HG02852 (cell line): ENCODE results near the gene ACTG1.

Experiments
- ATAC-seq: cut with Tn5 transposase; IDR thresholded peaks from one replicate; pipeline ENCODE4 v1.9.1; 2021; ENCODE audit warnings: mild to moderate bottlenecking, moderate library complexity; ENCODE audit not compliant: unreplicated experiment

The ACTG1 gene

DNA sequence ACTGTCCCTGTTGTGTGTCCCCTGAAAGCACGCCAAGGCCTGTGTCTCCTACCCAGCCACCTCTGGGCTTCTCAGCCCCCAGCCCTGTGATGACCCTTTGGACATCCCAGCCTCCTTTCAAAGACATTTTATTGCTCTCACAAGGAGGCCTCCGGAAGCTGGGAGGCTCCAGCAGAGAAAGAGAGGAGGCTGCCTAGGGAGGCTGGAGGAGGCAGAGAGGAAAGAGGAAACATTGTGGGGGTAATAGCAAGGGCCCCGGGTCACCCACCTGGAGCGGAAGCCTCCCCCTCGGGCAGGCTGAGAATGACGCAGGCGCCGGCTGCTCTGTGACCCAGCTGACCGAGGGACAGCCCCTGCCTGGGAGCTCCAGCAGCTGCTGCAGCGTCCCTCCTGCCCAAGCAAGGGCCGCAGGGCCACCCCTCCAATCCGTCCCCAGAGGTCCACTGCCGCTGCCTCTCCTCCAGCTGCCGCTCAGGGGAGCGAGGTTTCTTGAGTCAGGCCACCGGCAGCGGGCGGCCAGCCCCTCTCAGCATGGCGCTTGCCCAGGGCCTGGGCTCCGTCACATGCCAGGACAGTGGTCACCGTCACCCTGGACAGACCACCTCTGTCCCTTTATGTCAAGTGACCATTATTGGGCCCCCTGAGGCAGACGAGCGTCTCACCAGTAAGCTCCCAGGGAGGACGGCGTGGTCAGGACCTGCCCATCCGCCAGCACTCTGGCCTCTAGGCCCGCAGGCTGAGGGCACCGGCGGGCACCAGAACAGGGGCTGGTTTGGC is 29.3 kb downstream of the ACTG1 start:
- ATAC-seq = no peak

DNA sequence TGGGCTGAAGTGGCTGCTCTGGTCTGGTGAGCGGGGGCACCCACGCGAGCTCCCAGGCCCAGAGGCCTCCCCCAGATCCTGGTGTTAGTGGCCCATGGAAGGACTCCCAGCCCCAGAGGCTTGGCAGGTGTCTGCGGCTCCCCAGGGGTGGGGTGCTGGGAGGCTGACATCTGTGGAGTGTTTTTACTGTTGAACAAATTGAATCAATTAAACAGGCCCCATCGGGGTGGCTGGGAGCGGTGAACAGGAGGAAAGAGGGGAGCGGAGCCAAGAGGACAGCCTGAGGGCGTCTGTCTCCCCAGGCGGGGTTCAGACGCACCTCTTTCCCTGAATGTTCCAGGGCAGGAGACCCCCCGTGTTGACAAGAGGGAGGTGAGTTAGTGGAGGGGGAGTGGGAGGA is 29.9 kb downstream of the ACTG1 start:
- ATAC-seq = no peak

- no peak for ATAC-seq
These were observed 30.6 kb downstream of the ACTG1 start for GRCh38 chr17:81481815-81482505.

DNA sequence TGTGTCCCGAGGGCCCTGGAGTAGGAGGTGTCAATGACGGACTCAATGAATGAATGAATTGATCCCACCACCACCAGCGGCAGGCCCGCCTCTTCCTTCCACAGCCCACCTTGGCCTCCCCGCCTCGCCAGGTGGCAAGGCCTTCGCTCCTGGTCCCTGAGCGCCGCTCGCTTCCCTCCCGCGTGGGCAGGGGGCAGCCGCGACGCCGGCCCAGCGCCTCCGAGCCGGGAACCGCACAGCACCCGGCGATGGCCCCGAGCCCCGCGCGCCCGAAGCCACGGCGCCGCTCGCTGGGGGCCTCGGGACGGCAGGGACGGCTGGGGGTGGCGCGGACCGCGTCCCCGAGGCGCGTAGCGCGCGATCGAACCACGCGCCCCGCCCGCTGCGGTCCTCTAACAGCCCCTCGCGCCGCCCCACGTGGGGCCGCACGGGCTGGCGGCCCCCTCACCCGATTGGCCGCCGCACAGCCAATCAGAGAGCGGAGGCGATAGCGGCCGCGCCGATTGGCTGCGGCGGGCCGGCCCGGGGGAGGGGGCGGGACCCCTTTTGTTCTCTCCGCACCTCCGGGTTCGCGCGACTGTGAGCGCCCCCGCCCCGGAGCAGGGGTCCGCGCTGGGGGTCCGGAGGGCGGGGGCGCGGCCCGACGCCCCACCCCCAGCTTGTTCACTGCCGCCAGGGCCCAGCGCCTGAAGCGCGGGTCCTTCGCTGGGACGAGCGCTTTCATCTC is 31.4 kb downstream of the ACTG1 start:
- no peak for ATAC-seq

DNA sequence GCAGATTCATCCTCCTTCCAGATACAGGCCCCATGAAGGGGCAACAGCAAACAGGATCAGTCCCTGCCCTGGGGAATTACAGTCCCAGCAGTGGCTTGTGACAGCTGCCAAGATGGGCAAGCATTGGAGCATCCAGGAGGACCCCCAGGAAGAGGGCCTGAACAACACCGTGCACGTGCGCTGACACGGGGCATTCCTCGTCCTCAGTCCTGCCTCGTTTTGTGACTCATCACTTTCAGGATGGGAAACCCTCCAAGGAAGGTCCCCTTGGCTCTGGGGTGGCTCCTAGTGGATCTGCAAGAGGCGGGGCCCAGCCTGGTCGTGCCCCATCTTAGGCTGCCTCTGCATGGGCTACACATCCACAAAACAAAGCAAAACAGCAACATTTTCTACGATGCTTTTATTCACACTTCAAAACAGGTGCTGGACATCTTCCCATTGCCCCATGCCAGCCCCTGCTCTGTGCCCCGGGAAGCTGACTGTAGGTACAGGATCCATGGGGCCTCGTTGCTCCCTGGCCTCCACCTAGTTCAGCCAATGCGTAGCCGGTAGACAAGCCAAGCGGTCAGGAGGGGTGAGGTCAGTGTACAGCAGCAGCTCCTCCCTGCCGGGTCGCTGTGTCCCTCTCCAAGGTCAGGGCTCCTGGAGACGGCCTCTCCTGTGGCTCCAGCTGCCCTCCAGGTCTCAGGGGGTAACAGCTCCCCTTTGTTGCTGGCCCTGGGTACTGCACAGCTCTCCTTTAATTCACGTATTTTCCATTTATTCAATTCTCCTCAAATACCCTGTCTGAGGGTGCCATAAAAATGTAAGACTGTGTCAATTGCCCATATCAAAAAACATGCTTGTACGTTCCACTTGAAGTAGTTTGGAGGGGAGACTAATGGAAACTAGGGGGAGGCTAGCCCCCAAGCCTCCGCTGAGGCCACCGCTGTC is 32.2 kb downstream of the ACTG1 start:
- ATAC-seq = no peak

GRCh38 chr17:81479175-81480071 is 33.2 kb downstream of the ACTG1 start:
- ATAC-seq = no peak

- ATAC-seq = no peak
These were observed 34.5 kb downstream of the ACTG1 start for GRCh38 chr17:81478119-81478518.

- ATAC-seq = no peak
These were observed 35.4 kb downstream of the ACTG1 start for GRCh38 chr17:81477173-81477572.

DNA sequence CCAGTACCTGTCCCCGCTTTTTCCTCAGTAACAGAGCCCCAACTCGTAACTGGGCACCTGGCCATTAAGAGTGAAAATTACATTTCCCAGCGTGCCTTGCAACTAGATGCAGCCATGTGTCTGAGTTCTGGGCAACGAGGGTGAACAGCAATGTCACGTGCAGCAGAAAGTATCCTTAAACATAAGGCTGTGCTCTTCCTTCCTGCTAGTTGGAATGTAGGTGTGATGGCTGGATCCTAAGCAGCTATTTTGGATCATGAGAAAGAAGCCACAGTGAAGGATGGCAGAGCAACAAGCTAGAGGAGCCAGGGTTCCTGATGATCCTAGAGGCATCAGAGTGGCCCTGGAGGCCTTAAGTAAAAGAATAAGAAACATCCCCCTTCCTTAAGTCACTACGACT is 36.0 kb downstream of the ACTG1 start:
- no peak for ATAC-seq

DNA sequence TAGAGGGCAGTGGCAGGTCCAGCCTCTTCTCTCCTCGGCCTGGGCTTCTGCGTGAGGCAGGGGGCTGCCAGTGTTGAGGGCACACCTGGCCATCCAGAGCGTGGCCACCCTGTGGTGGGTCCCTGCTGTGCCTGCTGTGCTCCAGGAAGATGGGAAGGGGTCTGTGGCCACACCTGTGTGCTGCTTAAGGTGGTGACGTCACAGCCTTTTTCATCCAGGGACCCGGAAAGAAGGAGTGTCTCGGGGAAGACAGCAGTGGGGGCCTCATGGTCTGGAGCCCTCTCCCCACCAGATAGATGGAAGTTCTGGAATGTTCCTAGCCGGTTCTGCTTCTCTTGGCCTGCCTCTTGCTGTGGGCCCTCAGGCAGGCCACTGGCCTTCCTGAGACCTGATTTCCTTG is 36.5 kb downstream of the ACTG1 start:
- ATAC-seq = no peak

- ATAC-seq = no peak
These were observed 37.6 kb downstream of the ACTG1 start for GRCh38 chr17:81474958-81475357.

DNA sequence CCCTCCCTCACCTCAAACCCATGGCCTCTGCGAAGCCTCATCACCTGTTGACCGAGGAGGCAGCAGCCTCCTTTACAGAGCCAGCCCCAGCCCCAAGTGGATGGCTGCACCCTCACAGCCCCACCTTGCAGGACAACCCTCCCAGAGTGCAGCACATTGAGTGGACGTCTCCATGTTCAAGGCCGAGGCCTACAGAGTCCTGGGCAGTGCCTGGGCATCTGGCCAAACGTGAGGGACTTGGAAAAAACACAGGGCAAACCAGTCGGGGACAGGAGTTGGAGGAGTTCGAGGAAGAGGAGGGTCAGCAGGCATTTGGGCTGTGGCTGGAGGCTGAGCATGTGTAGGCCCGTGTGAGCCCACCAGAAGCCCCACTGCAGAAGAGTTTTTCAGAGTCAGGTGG is 39.6 kb downstream of the ACTG1 start:
- ATAC-seq = no peak

GRCh38 chr17:81471818-81472456 is 40.7 kb downstream of the ACTG1 start:
- no peak for ATAC-seq

DNA sequence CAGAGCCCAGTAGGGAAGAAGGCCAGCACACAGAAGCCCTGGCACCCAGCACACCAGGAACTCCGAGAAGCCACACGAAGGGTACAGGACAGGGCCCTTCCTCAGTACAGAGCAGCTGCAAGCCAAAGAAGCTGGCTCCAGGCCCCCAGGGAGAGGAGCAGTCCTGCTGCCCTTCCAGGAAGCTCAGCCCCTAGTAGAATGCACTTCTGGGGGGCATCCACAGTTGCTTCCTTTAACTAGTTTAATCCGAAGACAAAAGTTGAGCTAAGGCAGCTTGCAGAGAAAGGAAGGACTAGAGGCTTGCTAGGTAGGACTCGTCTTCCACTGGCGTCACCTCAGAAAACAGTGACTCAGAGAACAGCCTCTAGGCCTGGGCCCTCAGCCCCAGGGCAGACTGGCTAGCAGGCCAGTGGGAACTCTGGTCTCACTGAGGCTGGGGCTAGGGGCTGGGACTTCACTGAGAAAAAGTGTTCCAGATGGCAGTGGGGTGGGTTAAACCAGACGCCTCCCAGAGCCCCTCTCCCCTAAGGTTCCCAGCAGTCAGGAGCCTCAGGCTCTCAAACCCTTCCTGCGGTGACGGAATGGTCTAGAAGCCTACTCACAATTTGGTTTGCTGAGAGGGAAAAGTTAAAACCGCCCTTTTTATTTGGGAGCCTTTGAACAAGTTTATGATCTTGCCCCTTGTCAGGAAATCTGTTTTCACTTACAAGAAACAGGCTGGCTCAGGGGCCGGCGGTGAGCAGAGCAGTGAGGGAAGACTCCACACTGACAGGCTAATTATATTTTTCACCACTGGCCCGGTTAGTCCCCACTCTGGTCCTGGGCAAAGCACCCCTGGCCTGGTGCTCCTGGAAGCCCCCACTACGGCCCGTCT is 41.4 kb downstream of the ACTG1 start:
- no peak for ATAC-seq

GRCh38 chr17:81470270-81470943 is 42.2 kb downstream of the ACTG1 start:
- no peak for ATAC-seq

DNA sequence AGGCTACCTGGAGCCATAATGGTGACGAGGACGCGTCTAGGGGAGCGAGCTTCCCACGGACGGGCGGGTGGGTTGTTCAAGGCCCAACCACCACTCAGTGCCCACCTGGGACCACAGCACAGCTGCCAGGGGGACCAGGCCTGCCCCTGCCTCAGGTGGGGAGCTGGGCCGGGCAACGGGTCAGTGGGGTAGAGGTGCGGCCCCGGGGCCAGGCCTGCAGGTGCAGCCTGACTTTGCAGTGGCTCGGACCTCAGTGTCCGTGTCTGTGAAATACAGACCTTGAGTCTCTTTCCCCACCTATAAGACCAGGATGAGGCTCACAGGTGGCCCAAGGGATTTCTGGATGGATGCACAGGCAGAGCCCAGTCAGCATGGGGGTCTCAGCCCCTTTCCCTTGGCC is 43.3 kb downstream of the ACTG1 start:
- ATAC-seq = no peak

DNA sequence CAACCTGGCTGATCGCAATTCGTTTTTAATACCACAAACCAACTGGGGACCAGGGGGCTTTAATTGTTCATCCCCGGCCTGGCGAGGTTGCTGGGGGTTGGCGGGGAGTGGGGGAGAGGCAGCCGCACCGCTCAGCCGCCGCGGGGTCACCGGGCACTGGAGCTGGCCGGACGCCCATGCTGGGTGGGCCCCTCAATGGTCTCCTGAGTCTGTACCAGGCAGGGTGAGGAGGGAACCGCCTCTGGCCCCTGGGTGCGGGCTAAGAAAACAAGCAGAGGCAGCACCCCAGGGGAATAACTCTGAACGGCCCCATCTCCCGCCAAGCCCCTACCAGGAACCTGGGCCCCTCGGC is 43.9 kb downstream of the ACTG1 start:
- ATAC-seq = no peak
